SK-N-SH (cell line): ENCODE measurements around the gene PTPRK. TPM values are rescaled to one million over a fixed set of nuclear protein-coding genes. Genes with fewer than 3 reads are reported as not detected.

Experiments
- CTCF ChIA-PET: fragments of 300-600, 350-600 bp; formaldehyde crosslinking; extraction: SDS; loops from one replicate; lab custom pipeline; 2021; lab: Yijun Ruan, JAX
- POLR2A ChIA-PET: fragments of 350-600 bp; sonication (Branson Sonifier 250); formaldehyde crosslinking; extraction: SDS; loops from one replicate; lab custom pipeline; 2020; ENCODE audit warnings: antibody characterized with exemption, inconsistent platforms; lab: Yijun Ruan, JAX
- DNase-seq: peaks from one replicate; pipeline ENCODE4 v3.0.0; 2012
- H2AFZ ChIP-seq: fragments of 200-600 bp; sonication (generic); 2 replicates; pipeline ENCODE4 v1.8.1; 2016; ENCODE audit warnings: antibody characterized with exemption, mild to moderate bottlenecking, low read depth
- H3F3A ChIP-seq: fragments of 200-600 bp; sonication (generic); replicated peaks from 2 replicates; pipeline ENCODE3; 2016; ENCODE audit warnings: antibody characterized with exemption, mild to moderate bottlenecking; ENCODE audit not compliant: insufficient read depth
- H3K27ac ChIP-seq, 2 experiments: fragments of 200-500 bp in 1 of 2; fragments of 200-600 bp in 1 of 2; sonication (Bioruptor generic) in 1 of 2; sonication (generic), shearing (Covaris generic) in 1 of 2; 2 replicates each; pipeline versions ENCODE4 v1.5.1 to v1.6.1; 2014 to 2016; ENCODE audit warnings: low read depth in 2 of 2, inconsistent platforms in 1 of 2, low read length in 1 of 2, mild to moderate bottlenecking in 1 of 2, mixed read lengths in 1 of 2
- H3K27me3 ChIP-seq: fragments of 200-600 bp; sonication (generic), shearing (Covaris generic); 2 replicates; pipeline ENCODE4 v1.6.1; 2016; ENCODE audit warnings: mixed run types; ENCODE audit not compliant: insufficient read depth
- H3K36me3 ChIP-seq, 2 experiments: fragments of 200-500 bp in 1 of 2; fragments of 200-600 bp in 1 of 2; sonication (Bioruptor generic) in 1 of 2; sonication (generic) in 1 of 2; replicated peaks in 1 of 2; 2 replicates each; pipeline versions ENCODE3 to v1.5.1; 2014 to 2016; ENCODE audit warnings: low read length in 1 of 2, mild to moderate bottlenecking in 1 of 2; ENCODE audit not compliant: insufficient read depth in 2 of 2, control insufficient read depth in 1 of 2
- H3K4me1 ChIP-seq, 2 experiments: fragments of 200-500 bp in 1 of 2; fragments of 200-600 bp in 1 of 2; sonication (Bioruptor generic) in 1 of 2; sonication (generic), shearing (Covaris generic) in 1 of 2; 2 replicates each; pipeline versions ENCODE4 v1.5.1 to v1.6.1; 2014 to 2016; ENCODE audit warnings: low read depth in 1 of 2, low read length in 1 of 2, mixed run types in 1 of 2; ENCODE audit not compliant: insufficient read depth in 2 of 2, control insufficient read depth in 1 of 2
- H3K4me2 ChIP-seq: fragments of 200-600 bp; sonication (generic), shearing (Covaris generic); 2 replicates; pipeline ENCODE4 v1.6.1; 2017; ENCODE audit warnings: mixed run types
- H3K4me3 ChIP-seq, 2 experiments: fragments of 200-500 bp in 1 of 2; fragments of 200-600 bp in 1 of 2; sonication (Bioruptor generic) in 1 of 2; sonication (generic), shearing (Covaris generic) in 1 of 2; 2 replicates each; pipeline versions ENCODE4 v1.5.1 to v1.8.1; 2014 to 2016; ENCODE audit warnings: low read depth in 2 of 2, inconsistent platforms in 1 of 2, low read length in 1 of 2, mild to moderate bottlenecking in 1 of 2, mixed read lengths in 1 of 2, moderate library complexity in 1 of 2
- H3K79me2 ChIP-seq: fragments of 200-600 bp; sonication (generic); 2 replicates; pipeline ENCODE4 v1.8.1; 2017; ENCODE audit warnings: mild to moderate bottlenecking; ENCODE audit not compliant: insufficient read depth
- H3K9ac ChIP-seq: fragments of 200-600 bp; sonication (generic); 2 replicates; pipeline ENCODE4 v1.6.1; 2017; ENCODE audit warnings: mixed run types
- H3K9me2 ChIP-seq: fragments of 200-600 bp; sonication (generic); 2 replicates; pipeline ENCODE4 v1.6.1; 2017; ENCODE audit warnings: mixed run types
- H3K9me3 ChIP-seq: fragments of 200-600 bp; sonication (generic); 2 replicates; pipeline ENCODE4 v1.6.1; 2017; ENCODE audit warnings: mixed run types, mild to moderate bottlenecking, moderate library complexity
- H4K20me1 ChIP-seq: fragments of 200-600 bp; sonication (generic); 2 replicates; pipeline ENCODE4 v1.6.1; 2017; ENCODE audit warnings: mild to moderate bottlenecking, mixed run types; ENCODE audit not compliant: insufficient read depth
- EP300 ChIP-seq, 2 experiments: IDR thresholded peaks; 2 replicates each; pipeline versions ENCODE4 v1.4.0 to v1.6.1; 2012; ENCODE audit warnings: borderline replicate concordance in 1 of 2, low read depth in 1 of 2, low read length in 1 of 2
- FOSL2 ChIP-seq: IDR thresholded peaks from 2 replicates; pipeline ENCODE4 v1.4.0; 2012; ENCODE audit warnings: low read depth, mild to moderate bottlenecking, moderate library complexity, borderline replicate concordance
- RAD21 ChIP-seq: IDR thresholded peaks from 2 replicates; pipeline ENCODE4 v1.6.1; 2012; ENCODE audit warnings: mild to moderate bottlenecking, low read length
- RFX5 ChIP-seq: IDR thresholded peaks from 2 replicates; pipeline ENCODE4 v1.6.1; 2012; ENCODE audit warnings: mild to moderate bottlenecking, improper control_type of control experiment, low read length
- SIN3A ChIP-seq: IDR thresholded peaks from 2 replicates; pipeline ENCODE4 v1.6.1; 2012; ENCODE audit warnings: low read depth, mild to moderate bottlenecking, low read length, moderate library complexity, borderline replicate concordance
- TCF12 ChIP-seq: IDR thresholded peaks from 2 replicates; pipeline ENCODE4 v1.4.0; 2012
- TEAD4 ChIP-seq: IDR thresholded peaks from 2 replicates; pipeline ENCODE4 v1.4.0; 2012; ENCODE audit warnings: mild to moderate bottlenecking, borderline replicate concordance; ENCODE audit not compliant: insufficient read depth
- YY1 ChIP-seq: IDR thresholded peaks from 2 replicates; pipeline ENCODE4 v1.4.0; 2012; ENCODE audit warnings: low read depth, mild to moderate bottlenecking
- WGBS: methylation state at CpG from one replicate; pipeline ENCODE4 v1.1.6; 2017; ENCODE audit warnings: low lambda C conversion rate; 5-methylcytosine and 5-hydroxymethylcytosine counted together
- polyA plus RNA-seq, 3 experiments: library from polyadenylated mRNA; depleted of rRNA; stranded (reverse); fragments of >200 nt; gene quantifications; 2 replicates each; pipeline ENCODE4 v1.2.3, GENCODE V29; 2012
- TF ChIP-seq, protein P1 (sequence below): fragments of 150-350 bp; IDR thresholded peaks from 2 replicates; pipeline ENCODE4 v1.6.1; 2016; ENCODE audit warnings: mild to moderate bottlenecking, low read depth, low read length
- TF ChIP-seq, protein P2 (sequence below): IDR thresholded peaks from 2 replicates; pipeline ENCODE4 v1.6.1; 2012; ENCODE audit warnings: mild to moderate bottlenecking, low read depth, low read length, moderate library complexity
- TF ChIP-seq, protein P3 (sequence below): IDR thresholded peaks from 2 replicates; pipeline ENCODE4 v1.4.0; 2012; ENCODE audit warnings: low read depth
- TF ChIP-seq, protein P4 (sequence below): IDR thresholded peaks from 2 replicates; pipeline ENCODE4 v1.4.0; 2012; ENCODE audit warnings: low read depth, borderline replicate concordance
- TF ChIP-seq, protein P5 (sequence below): IDR thresholded peaks from 2 replicates; pipeline ENCODE4; 2012

PTPRK gene
- polyA plus RNA-seq, 1 of the 3 experiments (the other 2 are of a cell fraction): 9.5 TPM

DNA sequence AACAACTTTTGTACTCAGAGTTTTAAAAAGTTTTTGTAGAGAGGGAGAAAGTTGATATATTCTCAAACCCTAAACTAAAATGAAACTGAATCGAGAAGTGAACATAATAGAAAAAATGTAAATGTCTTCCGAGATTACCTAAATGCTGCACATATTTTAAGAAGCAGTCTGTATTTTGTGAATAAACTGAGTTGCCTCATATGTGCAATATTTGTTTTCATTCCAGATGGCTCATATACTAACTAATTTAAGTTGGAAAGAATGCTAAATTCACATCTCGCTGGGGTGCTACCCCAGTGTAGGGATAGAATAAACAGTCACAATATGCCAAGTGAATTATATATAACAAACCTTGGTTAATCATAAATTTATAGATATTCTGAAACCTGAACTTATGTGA is 333.7 kb downstream of the PTPRK start:
- no peaks in the 10 kb centered on the region for H3K27me3 ChIP-seq
- H3K4me1 ChIP-seq: no peaks in the 10 kb centered on the region
- H3K27ac ChIP-seq: no peak overlapping the region
- H3F3A ChIP-seq: no peaks in the 10 kb centered on the region
- TF ChIP-seq SIN3A (no peak), TCF12 (no peak), RFX5 (no peak), RAD21 (no peak), EP300 (IDR thresholded peaks at IDR 0.05; ENCODE audit: borderline replicate concordance in 1 of 2, low read depth in 1 of 2, low read length in 1 of 2) (no peak), TEAD4 (no peak), YY1 (no peak), FOSL2 (no peak)
- TF ChIP-seq, protein P1, sequence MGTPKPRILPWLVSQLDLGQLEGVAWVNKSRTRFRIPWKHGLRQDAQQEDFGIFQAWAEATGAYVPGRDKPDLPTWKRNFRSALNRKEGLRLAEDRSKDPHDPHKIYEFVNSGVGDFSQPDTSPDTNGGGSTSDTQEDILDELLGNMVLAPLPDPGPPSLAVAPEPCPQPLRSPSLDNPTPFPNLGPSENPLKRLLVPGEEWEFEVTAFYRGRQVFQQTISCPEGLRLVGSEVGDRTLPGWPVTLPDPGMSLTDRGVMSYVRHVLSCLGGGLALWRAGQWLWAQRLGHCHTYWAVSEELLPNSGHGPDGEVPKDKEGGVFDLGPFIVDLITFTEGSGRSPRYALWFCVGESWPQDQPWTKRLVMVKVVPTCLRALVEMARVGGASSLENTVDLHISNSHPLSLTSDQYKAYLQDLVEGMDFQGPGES: no peak
- TF ChIP-seq, protein P2, sequence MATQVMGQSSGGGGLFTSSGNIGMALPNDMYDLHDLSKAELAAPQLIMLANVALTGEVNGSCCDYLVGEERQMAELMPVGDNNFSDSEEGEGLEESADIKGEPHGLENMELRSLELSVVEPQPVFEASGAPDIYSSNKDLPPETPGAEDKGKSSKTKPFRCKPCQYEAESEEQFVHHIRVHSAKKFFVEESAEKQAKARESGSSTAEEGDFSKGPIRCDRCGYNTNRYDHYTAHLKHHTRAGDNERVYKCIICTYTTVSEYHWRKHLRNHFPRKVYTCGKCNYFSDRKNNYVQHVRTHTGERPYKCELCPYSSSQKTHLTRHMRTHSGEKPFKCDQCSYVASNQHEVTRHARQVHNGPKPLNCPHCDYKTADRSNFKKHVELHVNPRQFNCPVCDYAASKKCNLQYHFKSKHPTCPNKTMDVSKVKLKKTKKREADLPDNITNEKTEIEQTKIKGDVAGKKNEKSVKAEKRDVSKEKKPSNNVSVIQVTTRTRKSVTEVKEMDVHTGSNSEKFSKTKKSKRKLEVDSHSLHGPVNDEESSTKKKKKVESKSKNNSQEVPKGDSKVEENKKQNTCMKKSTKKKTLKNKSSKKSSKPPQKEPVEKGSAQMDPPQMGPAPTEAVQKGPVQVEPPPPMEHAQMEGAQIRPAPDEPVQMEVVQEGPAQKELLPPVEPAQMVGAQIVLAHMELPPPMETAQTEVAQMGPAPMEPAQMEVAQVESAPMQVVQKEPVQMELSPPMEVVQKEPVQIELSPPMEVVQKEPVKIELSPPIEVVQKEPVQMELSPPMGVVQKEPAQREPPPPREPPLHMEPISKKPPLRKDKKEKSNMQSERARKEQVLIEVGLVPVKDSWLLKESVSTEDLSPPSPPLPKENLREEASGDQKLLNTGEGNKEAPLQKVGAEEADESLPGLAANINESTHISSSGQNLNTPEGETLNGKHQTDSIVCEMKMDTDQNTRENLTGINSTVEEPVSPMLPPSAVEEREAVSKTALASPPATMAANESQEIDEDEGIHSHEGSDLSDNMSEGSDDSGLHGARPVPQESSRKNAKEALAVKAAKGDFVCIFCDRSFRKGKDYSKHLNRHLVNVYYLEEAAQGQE: no peak
- TF ChIP-seq, protein P3, sequence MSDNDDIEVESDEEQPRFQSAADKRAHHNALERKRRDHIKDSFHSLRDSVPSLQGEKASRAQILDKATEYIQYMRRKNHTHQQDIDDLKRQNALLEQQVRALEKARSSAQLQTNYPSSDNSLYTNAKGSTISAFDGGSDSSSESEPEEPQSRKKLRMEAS: no peak
- TF ChIP-seq, protein P4, sequence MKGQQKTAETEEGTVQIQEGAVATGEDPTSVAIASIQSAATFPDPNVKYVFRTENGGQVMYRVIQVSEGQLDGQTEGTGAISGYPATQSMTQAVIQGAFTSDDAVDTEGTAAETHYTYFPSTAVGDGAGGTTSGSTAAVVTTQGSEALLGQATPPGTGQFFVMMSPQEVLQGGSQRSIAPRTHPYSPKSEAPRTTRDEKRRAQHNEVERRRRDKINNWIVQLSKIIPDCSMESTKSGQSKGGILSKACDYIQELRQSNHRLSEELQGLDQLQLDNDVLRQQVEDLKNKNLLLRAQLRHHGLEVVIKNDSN: no peak
- TF ChIP-seq, protein P5, sequence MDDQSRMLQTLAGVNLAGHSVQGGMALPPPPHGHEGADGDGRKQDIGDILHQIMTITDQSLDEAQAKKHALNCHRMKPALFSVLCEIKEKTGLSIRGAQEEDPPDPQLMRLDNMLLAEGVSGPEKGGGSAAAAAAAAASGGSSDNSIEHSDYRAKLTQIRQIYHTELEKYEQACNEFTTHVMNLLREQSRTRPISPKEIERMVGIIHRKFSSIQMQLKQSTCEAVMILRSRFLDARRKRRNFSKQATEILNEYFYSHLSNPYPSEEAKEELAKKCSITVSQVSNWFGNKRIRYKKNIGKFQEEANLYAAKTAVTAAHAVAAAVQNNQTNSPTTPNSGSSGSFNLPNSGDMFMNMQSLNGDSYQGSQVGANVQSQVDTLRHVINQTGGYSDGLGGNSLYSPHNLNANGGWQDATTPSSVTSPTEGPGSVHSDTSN: no peak
- H3K9me3 ChIP-seq: no peaks in the 10 kb centered on the region
- H3K4me2 ChIP-seq: no peak overlapping the region
- POLR2A ChIA-PET: no interaction called here
- WGBS: 87% methylated on average over 3 of the region's 3 CpGs
- CTCF ChIA-PET: no interaction called here
- no peak overlapping the region for H2AFZ ChIP-seq
- H3K9me2 ChIP-seq: no peaks in the 10 kb centered on the region
- H3K4me3 ChIP-seq: no peak overlapping the region
- no peak overlapping the region for H3K9ac ChIP-seq
- H4K20me1 ChIP-seq: no peaks in the 10 kb centered on the region
- peaks cover 4% of the 10 kb centered on the region; the same call in 1 of the 2 replicates for H3K79me2 ChIP-seq
- peaks cover 3 to 22% of the 10 kb centered on the region in 2 experiments for H3K36me3 ChIP-seq
- no peak for DNase-seq
